Activated naive CD8-positive, alpha-beta T cell treated with anti-CD3 and anti-CD28 coated beads, Interleukin-2, amount 50 U/mL, for 24 hours (primary cell): ENCODE measurements around the gene AOC2.
"Not testable (repeated sequence)": the region's sequence is repeated elsewhere in the genome, so short reads cannot be mapped to it uniquely, and the experiment has no call there.

ENCODE experiments used
- ATAC-seq: fragments of 150-1000 bp; cut with Tn5 transposase; one replicate; pipeline ENCODE4 v1.10.0; 2021
- DNase-seq: peaks from one replicate; pipeline ENCODE4 v3.0.0; 2021
- H3K27ac Mint-ChIP-seq: one replicate; pipeline ENCODE4 v1.8.0; 2021; ENCODE audit warnings: mild to moderate bottlenecking, mixed read lengths
- H3K27me3 Mint-ChIP-seq: one replicate; pipeline ENCODE4 v1.8.0; 2021; ENCODE audit warnings: mixed read lengths
- H3K36me3 Mint-ChIP-seq: one replicate; pipeline ENCODE4 v1.8.0; 2021; ENCODE audit warnings: low read depth, mixed read lengths
- H3K4me1 Mint-ChIP-seq: one replicate; pipeline ENCODE4 v1.8.0; 2021; ENCODE audit warnings: mixed read lengths
- H3K4me3 Mint-ChIP-seq: one replicate; pipeline ENCODE4 v1.8.0; 2021; ENCODE audit warnings: mild to moderate bottlenecking, moderate library complexity, mixed read lengths
- H3K9me3 Mint-ChIP-seq: one replicate; pipeline ENCODE4 v1.8.0; 2021; ENCODE audit warnings: mixed read lengths

The AOC2 gene

DNA sequence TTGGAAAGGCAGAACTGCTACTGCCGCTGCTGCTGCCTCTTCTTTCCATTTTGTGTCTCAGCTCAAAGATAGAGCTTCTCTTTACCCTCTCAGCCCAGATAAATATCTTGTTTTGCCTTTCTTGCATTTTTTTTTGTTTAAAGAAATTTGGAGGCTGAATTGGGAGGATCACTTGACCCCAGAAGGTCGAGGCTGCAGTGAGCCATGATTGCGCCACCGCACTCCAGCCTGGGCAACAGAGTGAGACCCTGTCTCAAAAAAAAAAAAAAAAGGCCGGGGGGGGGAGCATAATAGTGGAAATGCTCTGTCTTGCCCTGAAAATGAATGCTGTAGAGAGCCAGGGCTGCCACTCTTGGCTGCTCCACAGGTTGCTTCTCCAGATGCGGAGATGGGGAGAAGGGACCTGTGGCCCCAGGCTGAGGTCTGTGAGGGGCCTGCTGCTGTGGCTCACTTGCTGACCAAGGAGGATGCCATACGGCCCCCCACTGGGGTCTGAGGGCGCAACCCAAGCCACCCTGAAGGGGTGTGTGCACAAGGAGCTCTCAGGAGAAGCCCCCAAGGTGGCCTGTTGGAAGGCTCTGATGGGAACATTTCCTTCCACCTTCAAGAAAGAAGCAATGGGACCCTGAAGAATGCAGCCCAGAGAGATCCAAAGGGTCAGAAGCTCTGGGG lies 34.7 kb downstream of the AOC2 start:
- Mint-ChIP-seq H3K27ac (no peak overlapping the region), H3K9me3 (no peaks in the 10 kb centered on the region), H3K27me3 (peaks cover 14% of the 10 kb centered on the region), H3K36me3 (no peaks in the 10 kb centered on the region), H3K4me1 (no peaks in the 10 kb centered on the region), H3K4me3 (no peak overlapping the region)
- ATAC-seq, result no peak
- DNase-seq, result no peak

DNA sequence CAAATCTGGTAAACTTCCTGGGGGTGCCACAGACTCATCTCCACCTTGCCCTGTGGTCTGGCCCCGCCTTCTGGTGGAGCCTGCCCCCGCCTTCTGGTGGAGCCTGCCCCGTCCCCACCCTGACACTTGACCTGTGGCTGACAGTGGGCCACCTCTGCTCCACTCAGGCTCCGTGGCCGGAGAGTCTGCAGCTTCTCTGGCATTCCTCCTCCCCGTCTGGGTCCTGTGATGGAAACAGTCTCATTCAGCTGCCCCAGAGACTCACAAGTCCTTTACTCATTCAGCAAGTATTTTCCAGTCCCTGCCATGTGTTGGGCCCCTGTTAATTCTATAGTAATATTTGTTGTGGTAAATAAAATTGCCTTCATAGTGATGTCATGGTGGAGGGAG lies 35.2 kb downstream of the AOC2 start:
- Mint-ChIP-seq H3K4me3 (no peak overlapping the region), H3K9me3 (no peaks in the 10 kb centered on the region), H3K36me3 (no peaks in the 10 kb centered on the region), H3K27me3 (peaks cover 14% of the 10 kb centered on the region), H3K4me1 (no peaks in the 10 kb centered on the region), H3K27ac (no peak overlapping the region)
- ATAC-seq, result no peak
- no peak for DNase-seq

DNA sequence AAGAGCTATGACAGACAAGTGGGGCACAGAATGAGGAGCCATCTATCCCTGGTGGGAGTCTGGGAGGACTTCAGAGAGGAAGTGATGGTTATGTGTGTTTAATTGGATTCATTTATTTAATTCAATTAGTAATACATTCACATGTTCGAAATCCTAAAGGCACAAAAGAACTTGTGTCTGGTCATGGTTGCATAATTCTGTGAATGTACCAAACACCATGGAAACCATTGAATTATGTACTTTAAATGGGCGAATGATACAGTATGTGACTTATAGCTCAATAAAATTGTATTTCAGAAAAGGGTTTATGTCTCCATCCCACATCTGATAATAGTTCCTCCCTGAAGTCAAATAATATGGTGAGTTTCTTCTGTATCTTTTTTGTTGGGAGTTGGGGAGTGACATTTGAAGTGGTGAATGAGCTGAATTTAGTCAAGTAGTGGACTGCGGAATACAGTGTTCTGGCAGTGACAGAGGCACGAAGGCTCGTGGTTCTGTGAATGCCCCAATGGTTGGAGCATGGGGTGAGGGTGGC lies 36.5 kb downstream of the AOC2 start:
- no peaks in the 10 kb centered on the region for H3K36me3 Mint-ChIP-seq
- no peak for ATAC-seq
- H3K4me1 Mint-ChIP-seq, result no peaks in the 10 kb centered on the region
- H3K9me3 Mint-ChIP-seq, result no peaks in the 10 kb centered on the region
- no peak for DNase-seq
- H3K4me3 Mint-ChIP-seq, result no peak overlapping the region
- H3K27ac Mint-ChIP-seq, result no peak overlapping the region
- peaks cover 14% of the 10 kb centered on the region for H3K27me3 Mint-ChIP-seq

DNA sequence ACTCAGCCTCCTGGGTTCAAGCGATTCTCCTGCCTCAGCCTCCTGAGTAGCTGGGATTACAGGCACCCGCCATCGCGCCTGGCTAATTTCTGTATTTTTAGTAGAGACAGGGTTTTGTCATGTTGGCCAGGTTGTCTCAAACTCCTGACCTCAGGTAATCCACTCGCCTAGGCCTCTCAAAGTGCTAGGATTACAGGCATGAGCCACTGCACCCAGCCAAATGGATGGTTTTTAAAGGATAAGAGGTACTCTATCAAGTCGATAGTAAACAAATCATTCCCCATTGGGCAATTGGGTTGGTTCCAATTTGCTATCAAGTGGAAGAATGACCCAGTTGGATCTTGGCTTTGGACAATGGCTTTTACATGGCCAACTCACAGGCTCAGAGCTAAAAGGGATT lies 37.3 kb downstream of the AOC2 start:
- H3K27ac Mint-ChIP-seq, H3K9me3 Mint-ChIP-seq, DNase-seq, ATAC-seq, H3K36me3 Mint-ChIP-seq, H3K4me3 Mint-ChIP-seq, H3K4me1 Mint-ChIP-seq: not testable (repeated sequence)
- H3K27me3 Mint-ChIP-seq, result peaks cover 16% of the 10 kb centered on the region

DNA sequence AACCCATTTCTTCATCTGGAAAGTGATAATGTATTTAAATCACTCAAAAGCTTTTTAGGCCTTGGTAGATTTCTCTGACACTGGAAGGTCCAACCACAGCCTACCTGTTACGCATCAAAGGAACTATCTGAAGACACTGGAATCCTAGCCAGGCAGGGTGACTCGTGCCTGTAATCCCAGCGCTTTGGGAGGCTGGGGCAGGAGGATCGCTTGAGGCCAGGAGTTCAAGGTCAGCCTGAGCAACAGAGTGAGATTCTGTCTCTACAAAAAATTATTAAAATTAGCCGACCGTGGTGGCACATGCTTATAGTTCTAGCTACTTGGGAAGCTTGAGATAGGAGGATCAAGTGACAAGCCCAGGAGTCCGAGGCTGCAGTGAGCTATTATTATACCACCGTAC lies 37.8 kb downstream of the AOC2 start:
- no peaks in the 10 kb centered on the region for H3K36me3 Mint-ChIP-seq
- no peak overlapping the region for H3K4me3 Mint-ChIP-seq
- H3K27me3 Mint-ChIP-seq, result peaks cover 15% of the 10 kb centered on the region
- DNase-seq (no peak), ATAC-seq (no peak)
- no peak overlapping the region for H3K27ac Mint-ChIP-seq
- H3K9me3 Mint-ChIP-seq, result no peaks in the 10 kb centered on the region
- H3K4me1 Mint-ChIP-seq, result no peaks in the 10 kb centered on the region

DNA sequence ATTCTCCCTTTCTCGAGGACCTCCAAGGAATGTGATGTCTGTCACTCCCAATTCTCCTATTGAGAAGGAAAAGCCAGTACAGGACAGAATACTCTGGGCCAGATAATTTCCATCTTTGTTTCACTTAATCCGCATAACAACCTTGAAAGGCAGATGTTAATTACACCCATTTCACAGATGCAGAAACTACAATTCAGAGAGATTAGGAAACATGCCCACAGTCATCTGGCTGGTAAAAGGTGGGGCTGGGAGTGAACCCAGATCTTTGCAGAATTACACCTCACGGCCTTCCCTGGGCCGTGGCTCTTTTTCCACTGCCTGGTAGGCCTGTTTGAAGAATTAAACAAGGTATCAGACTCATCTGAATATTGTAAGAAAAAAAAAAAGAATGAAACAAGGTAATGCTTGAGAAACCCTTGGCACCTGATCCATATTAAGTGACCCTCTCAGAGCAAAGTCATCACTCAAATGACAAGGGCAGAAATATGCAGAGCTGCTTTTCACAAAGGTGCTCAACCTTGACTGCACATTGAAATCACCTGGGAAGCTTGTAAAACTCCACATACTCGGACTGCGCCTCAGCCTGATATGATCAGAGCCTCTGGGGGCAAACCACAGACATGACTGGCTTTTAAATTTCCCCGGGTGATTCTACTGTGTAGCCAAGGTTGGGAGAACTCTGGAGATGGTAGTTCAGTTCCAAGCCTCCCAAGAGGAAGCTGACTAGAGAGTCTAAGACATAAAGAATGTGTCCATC lies 39.6 kb downstream of the AOC2 start:
- Mint-ChIP-seq H3K27me3 (peaks cover 3% of the 10 kb centered on the region), H3K9me3 (no peaks in the 10 kb centered on the region), H3K36me3 (no peaks in the 10 kb centered on the region), H3K4me1 (no peaks in the 10 kb centered on the region), H3K27ac (no peak overlapping the region), H3K4me3 (no peak overlapping the region)
- ATAC-seq (no peak), DNase-seq (no peak)

DNA sequence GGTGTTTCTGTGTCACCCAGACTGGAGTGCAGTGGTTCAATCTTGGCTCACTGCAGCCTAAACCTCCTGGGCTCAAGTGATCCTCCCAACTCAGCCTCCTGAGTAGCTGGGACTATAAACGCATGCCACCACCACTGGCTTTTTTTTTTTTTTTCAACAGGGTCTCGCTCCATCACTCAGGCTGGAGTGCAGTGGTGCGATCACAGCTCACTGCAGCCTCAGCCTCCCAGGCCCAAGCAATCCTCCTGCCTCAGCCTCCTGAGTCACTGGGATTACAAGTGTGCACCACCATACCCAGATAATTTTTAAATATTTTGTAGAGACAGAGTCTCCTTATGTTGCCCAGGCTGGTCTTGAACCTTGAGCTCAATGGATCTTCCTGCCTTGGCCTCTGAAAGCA lies 41.4 kb downstream of the AOC2 start:
- H3K27me3 Mint-ChIP-seq, H3K4me3 Mint-ChIP-seq, H3K27ac Mint-ChIP-seq, ATAC-seq, H3K36me3 Mint-ChIP-seq, H3K9me3 Mint-ChIP-seq, DNase-seq, H3K4me1 Mint-ChIP-seq: not testable (repeated sequence)

DNA sequence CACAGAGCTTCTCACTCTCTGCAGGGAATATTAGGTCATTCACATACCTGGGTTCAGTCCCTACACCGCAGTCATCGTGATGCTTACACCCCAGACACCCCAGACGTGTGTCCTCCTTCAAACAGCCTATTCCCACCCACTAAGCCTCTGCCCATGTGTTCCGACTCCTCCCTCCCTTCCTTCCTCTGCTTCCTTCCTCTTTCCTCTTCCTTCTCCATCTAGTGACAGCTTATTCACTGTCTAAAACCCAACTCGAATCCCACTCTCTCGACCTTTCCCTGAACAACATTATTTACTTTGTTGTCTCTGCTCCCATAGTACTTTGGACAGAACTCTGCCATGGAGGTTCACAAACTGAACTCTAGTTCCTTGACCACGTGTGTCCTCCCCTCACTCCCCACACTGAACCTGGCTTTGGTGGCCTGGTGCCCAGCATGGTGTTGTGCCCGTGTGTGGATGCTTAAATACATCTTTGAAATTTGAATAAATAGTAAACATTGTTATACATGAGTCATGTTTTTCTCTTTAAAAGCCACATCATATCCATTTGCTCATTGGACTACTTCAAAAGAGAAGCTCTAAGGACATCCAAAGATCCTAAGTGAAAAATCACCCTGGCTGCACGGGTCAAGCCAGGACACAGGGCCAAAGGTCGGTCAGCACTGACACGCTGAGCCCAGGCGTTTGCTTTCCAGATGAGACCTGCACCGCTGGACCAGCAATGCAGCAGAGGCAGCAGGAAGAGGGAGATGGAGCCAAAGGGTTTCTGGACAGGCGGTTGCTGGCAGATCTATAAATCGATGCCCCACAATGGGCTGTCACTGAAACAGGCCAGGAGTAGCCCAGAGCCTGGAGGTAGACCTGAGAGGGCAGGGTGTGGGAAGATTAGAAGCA lies 42.1 kb downstream of the AOC2 start:
- H3K36me3 Mint-ChIP-seq, result no peaks in the 10 kb centered on the region
- no peak overlapping the region for H3K27ac Mint-ChIP-seq
- no peak overlapping the region for H3K4me3 Mint-ChIP-seq
- no peaks in the 10 kb centered on the region for H3K4me1 Mint-ChIP-seq
- H3K9me3 Mint-ChIP-seq, result no peaks in the 10 kb centered on the region
- H3K27me3 Mint-ChIP-seq, result peaks cover 6% of the 10 kb centered on the region
- DNase-seq, result no peak
- ATAC-seq, result no peak

DNA sequence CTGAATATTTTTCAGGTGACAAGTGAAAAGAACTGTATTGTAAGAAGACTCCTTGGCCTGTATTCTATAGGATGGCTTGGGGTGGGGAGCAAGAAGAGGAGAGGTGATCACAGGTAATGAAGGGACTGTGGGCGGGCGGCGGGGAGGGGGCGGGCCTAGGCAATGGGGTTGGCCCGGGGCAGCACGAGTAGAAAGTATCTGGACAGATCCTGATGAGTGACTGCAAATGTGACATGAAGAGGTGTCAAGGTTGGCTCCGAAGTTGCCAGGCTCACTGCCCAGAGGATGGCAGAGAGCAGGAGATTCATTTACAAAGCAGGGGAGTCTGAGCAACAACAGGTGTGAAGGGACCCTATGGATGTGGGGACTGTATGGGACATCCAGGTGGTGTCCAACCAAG lies 45.4 kb downstream of the AOC2 start:
- Mint-ChIP-seq H3K27ac (no peak overlapping the region), H3K4me1 (no peaks in the 10 kb centered on the region), H3K4me3 (no peak overlapping the region), H3K36me3 (no peaks in the 10 kb centered on the region), H3K9me3 (no peaks in the 10 kb centered on the region), H3K27me3 (peaks cover 9% of the 10 kb centered on the region)
- no peak for DNase-seq
- ATAC-seq, result no peak

DNA sequence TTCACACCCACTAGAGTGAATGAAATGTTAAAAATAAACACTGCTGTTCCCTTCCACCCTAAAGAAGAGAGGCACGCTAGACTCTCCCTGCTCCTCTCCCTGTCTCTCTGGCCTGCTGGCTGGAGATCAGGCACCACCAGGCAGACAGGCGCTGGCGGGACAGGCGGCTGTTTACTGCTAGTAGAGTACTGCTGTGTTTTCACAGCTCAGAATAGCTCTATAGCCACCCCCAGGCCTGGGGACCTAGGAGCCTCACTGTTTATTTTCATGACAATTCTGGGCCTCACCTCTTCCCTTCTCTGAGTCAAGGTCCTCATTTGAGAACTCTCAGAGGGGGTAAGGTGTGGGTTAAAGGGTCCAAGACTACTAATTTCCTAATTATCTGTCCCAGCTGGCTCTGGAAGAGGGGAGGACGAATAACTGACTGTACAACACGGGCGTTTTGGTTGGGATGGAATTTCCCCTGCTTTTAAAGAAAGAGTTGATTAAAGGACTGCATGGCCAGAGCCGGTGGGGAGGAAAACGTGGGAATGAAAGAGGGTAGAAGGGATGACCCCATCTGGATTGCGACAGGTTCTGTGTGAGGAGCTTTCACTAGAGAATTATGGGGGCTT lies 47.3 kb downstream of the AOC2 start:
- H3K4me3 Mint-ChIP-seq, result no peak overlapping the region
- ATAC-seq, result no peak
- DNase-seq, result no peak
- peaks cover 6% of the 10 kb centered on the region for H3K27me3 Mint-ChIP-seq
- no peak overlapping the region for H3K27ac Mint-ChIP-seq
- H3K4me1 Mint-ChIP-seq, result no peaks in the 10 kb centered on the region
- H3K9me3 Mint-ChIP-seq, result no peaks in the 10 kb centered on the region
- no peaks in the 10 kb centered on the region for H3K36me3 Mint-ChIP-seq

DNA sequence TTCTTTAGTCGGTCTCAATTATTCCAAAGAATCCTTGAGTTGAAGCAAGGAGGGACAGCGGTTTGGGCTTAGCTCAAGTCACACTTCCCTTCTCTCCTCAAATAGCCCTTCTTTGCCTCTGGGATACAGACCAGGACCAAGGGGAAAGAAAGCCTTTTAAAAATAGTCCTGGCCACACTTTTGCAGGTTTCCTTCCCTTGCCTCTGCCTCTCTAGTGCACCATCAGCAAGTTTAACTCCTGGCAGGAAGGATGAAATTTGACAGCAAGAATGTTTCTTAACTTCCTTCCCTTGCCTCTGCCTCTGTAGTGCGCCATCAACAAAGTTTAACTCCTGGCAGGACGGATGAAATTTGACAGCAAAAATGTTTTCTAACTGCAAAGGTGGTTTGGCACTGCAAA lies 49.0 kb downstream of the AOC2 start:
- H3K27ac Mint-ChIP-seq, result no peak overlapping the region
- H3K36me3 Mint-ChIP-seq, result no peaks in the 10 kb centered on the region
- no peak overlapping the region for H3K4me3 Mint-ChIP-seq
- ATAC-seq, result no peak
- peaks cover 6% of the 10 kb centered on the region for H3K27me3 Mint-ChIP-seq
- no peak for DNase-seq
- H3K9me3 Mint-ChIP-seq, result no peaks in the 10 kb centered on the region
- H3K4me1 Mint-ChIP-seq, result no peaks in the 10 kb centered on the region

DNA sequence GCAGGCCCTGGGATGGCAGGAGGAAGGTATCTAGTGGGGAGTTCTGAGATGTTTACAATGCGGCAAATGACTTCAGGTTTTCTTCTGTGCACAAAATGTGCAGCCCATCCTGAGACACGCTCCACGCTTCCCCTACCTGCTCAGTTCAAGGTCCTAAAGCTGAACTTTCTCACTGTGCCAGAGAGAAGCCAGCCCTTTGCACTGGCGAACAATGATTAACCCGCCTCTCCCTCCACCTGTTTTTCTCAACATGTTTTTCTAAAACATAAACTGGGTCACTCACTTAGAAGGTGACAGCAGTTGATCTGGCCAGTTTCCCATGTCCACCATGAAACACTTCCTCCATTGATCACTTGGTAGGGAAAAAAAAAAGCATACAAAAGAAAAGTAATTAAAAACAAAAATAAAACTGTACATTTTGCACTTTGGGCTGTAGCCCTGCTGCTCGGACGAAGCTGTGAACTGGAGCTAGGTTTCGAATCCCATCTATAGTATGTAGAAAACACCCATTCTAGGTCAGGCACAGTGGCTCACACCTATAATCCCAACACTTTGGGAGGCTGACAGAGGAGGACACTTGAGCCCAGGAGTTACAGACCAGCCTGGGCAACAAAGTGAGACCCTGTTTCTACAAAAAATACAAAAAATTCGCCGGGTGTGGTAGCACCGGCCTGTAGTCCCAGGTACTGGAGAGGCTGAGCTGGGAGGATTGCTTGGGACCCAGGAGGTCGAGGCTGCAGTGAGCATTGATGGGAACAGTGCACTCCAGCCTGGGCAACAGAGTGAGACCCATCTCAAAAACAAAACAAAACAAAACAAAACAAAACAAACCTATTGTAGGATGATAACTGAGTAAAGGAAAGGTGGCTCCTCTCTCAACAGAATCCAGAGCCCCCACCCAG lies 50.2 kb downstream of the AOC2 start:
- H3K4me1 Mint-ChIP-seq, result no peaks in the 10 kb centered on the region
- no peaks in the 10 kb centered on the region for H3K9me3 Mint-ChIP-seq
- DNase-seq, result no peak
- H3K27me3 Mint-ChIP-seq, result peaks cover 8% of the 10 kb centered on the region
- no peaks in the 10 kb centered on the region for H3K36me3 Mint-ChIP-seq
- no peak for ATAC-seq
- no peak overlapping the region for H3K4me3 Mint-ChIP-seq
- no peak overlapping the region for H3K27ac Mint-ChIP-seq

DNA sequence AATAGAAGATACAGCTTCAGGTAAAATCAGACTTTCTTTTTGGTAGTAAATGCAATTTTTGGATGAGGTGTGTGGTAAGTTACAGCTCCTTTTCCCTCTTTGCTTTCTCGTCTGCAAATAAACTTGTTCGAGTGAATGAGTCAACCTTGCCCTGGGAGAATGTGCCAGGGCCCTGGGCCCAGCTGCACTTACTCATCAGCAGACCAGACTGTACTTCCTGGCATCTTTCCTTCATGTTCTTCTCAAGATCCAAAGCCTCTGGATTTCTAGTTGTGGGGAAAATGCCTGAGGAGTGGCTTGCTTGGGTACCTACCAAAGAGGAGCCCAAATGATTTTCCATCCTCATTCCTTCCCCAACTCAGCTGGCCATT lies 50.8 kb downstream of the AOC2 start:
- H3K9me3 Mint-ChIP-seq, result no peaks in the 10 kb centered on the region
- no peak overlapping the region for H3K27ac Mint-ChIP-seq
- H3K36me3 Mint-ChIP-seq, result no peaks in the 10 kb centered on the region
- H3K4me3 Mint-ChIP-seq, result no peak overlapping the region
- DNase-seq (no peak), ATAC-seq (no peak)
- no peaks in the 10 kb centered on the region for H3K4me1 Mint-ChIP-seq
- H3K27me3 Mint-ChIP-seq, result peaks cover 9% of the 10 kb centered on the region
